SK-N-SH (cell line): Measurements from ENCODE around the gene WDR5B. TPM values are rescaled to one million over a fixed set of nuclear protein-coding genes. Genes with fewer than 3 reads are reported as not detected.

ENCODE experiments used
- CTCF ChIA-PET: fragments of 300-600, 350-600 bp; formaldehyde crosslinking; extraction: SDS; loops from one replicate; lab custom pipeline; 2021; lab: Yijun Ruan, JAX
- POLR2A ChIA-PET: fragments of 350-600 bp; sonication (Branson Sonifier 250); formaldehyde crosslinking; extraction: SDS; loops from one replicate; lab custom pipeline; 2020; ENCODE audit warnings: antibody characterized with exemption, inconsistent platforms; lab: Yijun Ruan, JAX
- DNase-seq: peaks from one replicate; pipeline ENCODE4 v3.0.0; 2012
- H2AFZ ChIP-seq: fragments of 200-600 bp; sonication (generic); 2 replicates; pipeline ENCODE4 v1.8.1; 2016; ENCODE audit warnings: antibody characterized with exemption, mild to moderate bottlenecking, low read depth
- H3F3A ChIP-seq: fragments of 200-600 bp; sonication (generic); replicated peaks from 2 replicates; pipeline ENCODE3; 2016; ENCODE audit warnings: antibody characterized with exemption, mild to moderate bottlenecking; ENCODE audit not compliant: insufficient read depth
- H3K27ac ChIP-seq, 2 experiments: fragments of 200-500 bp in 1 of 2; fragments of 200-600 bp in 1 of 2; sonication (Bioruptor generic) in 1 of 2; sonication (generic), shearing (Covaris generic) in 1 of 2; 2 replicates each; pipeline versions ENCODE4 v1.5.1 to v1.6.1; 2014 to 2016; ENCODE audit warnings: low read depth in 2 of 2, inconsistent platforms in 1 of 2, low read length in 1 of 2, mild to moderate bottlenecking in 1 of 2, mixed read lengths in 1 of 2
- H3K27me3 ChIP-seq: fragments of 200-600 bp; sonication (generic), shearing (Covaris generic); 2 replicates; pipeline ENCODE4 v1.6.1; 2016; ENCODE audit warnings: mixed run types; ENCODE audit not compliant: insufficient read depth
- H3K36me3 ChIP-seq, 2 experiments: fragments of 200-500 bp in 1 of 2; fragments of 200-600 bp in 1 of 2; sonication (Bioruptor generic) in 1 of 2; sonication (generic) in 1 of 2; replicated peaks in 1 of 2; 2 replicates each; pipeline versions ENCODE3 to v1.5.1; 2014 to 2016; ENCODE audit warnings: low read length in 1 of 2, mild to moderate bottlenecking in 1 of 2; ENCODE audit not compliant: insufficient read depth in 2 of 2, control insufficient read depth in 1 of 2
- H3K4me1 ChIP-seq, 2 experiments: fragments of 200-500 bp in 1 of 2; fragments of 200-600 bp in 1 of 2; sonication (Bioruptor generic) in 1 of 2; sonication (generic), shearing (Covaris generic) in 1 of 2; 2 replicates each; pipeline versions ENCODE4 v1.5.1 to v1.6.1; 2014 to 2016; ENCODE audit warnings: low read depth in 1 of 2, low read length in 1 of 2, mixed run types in 1 of 2; ENCODE audit not compliant: insufficient read depth in 2 of 2, control insufficient read depth in 1 of 2
- H3K4me2 ChIP-seq: fragments of 200-600 bp; sonication (generic), shearing (Covaris generic); 2 replicates; pipeline ENCODE4 v1.6.1; 2017; ENCODE audit warnings: mixed run types
- H3K4me3 ChIP-seq, 2 experiments: fragments of 200-500 bp in 1 of 2; fragments of 200-600 bp in 1 of 2; sonication (Bioruptor generic) in 1 of 2; sonication (generic), shearing (Covaris generic) in 1 of 2; 2 replicates each; pipeline versions ENCODE4 v1.5.1 to v1.8.1; 2014 to 2016; ENCODE audit warnings: low read depth in 2 of 2, inconsistent platforms in 1 of 2, low read length in 1 of 2, mild to moderate bottlenecking in 1 of 2, mixed read lengths in 1 of 2, moderate library complexity in 1 of 2
- H3K79me2 ChIP-seq: fragments of 200-600 bp; sonication (generic); 2 replicates; pipeline ENCODE4 v1.8.1; 2017; ENCODE audit warnings: mild to moderate bottlenecking; ENCODE audit not compliant: insufficient read depth
- H3K9ac ChIP-seq: fragments of 200-600 bp; sonication (generic); 2 replicates; pipeline ENCODE4 v1.6.1; 2017; ENCODE audit warnings: mixed run types
- H3K9me2 ChIP-seq: fragments of 200-600 bp; sonication (generic); 2 replicates; pipeline ENCODE4 v1.6.1; 2017; ENCODE audit warnings: mixed run types
- H3K9me3 ChIP-seq: fragments of 200-600 bp; sonication (generic); 2 replicates; pipeline ENCODE4 v1.6.1; 2017; ENCODE audit warnings: mixed run types, mild to moderate bottlenecking, moderate library complexity
- H4K20me1 ChIP-seq: fragments of 200-600 bp; sonication (generic); 2 replicates; pipeline ENCODE4 v1.6.1; 2017; ENCODE audit warnings: mild to moderate bottlenecking, mixed run types; ENCODE audit not compliant: insufficient read depth
- CHD2 ChIP-seq: fragments of 150-350 bp; IDR thresholded peaks from 2 replicates; pipeline ENCODE4 v1.6.1; 2018; ENCODE audit warnings: low read length; ENCODE audit not compliant: partially characterized antibody
- ELF1 ChIP-seq: IDR thresholded peaks from 2 replicates; pipeline ENCODE4 v1.4.0; 2012
- FOXJ3 ChIP-seq: sonication (generic); formaldehyde crosslinking; IDR thresholded peaks from 2 replicates; pipeline ENCODE4 v1.5.1; 2020; ENCODE audit warnings: mild to moderate bottlenecking, missing genetic modification reagents
- FOXM1 ChIP-seq: IDR thresholded peaks from 2 replicates; pipeline ENCODE4 v1.4.0; 2012; ENCODE audit warnings: low read depth, mild to moderate bottlenecking
- GABPA ChIP-seq: IDR thresholded peaks from 2 replicates; pipeline ENCODE4 v1.4.0; 2012; ENCODE audit warnings: low read depth, mild to moderate bottlenecking
- GATA2 ChIP-seq: sonication (generic); formaldehyde crosslinking; IDR thresholded peaks from 2 replicates; pipeline ENCODE4 v1.5.0; 2020; ENCODE audit warnings: mild to moderate bottlenecking, missing genetic modification reagents
- JUND ChIP-seq: IDR thresholded peaks from 2 replicates; pipeline ENCODE4 v1.4.0; 2012
- NFIC ChIP-seq: IDR thresholded peaks from 2 replicates; pipeline ENCODE4 v1.4.0; 2012; ENCODE audit warnings: borderline replicate concordance
- NRF1 ChIP-seq: IDR thresholded peaks from 2 replicates; pipeline ENCODE4 v1.6.1; 2012; ENCODE audit warnings: low read depth, mild to moderate bottlenecking, low read length
- POLR2AphosphoS5 ChIP-seq: IDR thresholded peaks from 2 replicates; pipeline ENCODE4 v1.6.1; 2012; ENCODE audit warnings: low read depth, low read length
- RAD21 ChIP-seq: IDR thresholded peaks from 2 replicates; pipeline ENCODE4 v1.6.1; 2012; ENCODE audit warnings: mild to moderate bottlenecking, low read length
- RCOR1 ChIP-seq: fragments of 150-350 bp; IDR thresholded peaks from 2 replicates; pipeline ENCODE4 v1.6.1; 2017; ENCODE audit warnings: antibody characterized with exemption, low read length
- RXRA ChIP-seq: IDR thresholded peaks from 2 replicates; pipeline ENCODE4 v1.4.0; 2012; ENCODE audit warnings: low read depth, mild to moderate bottlenecking, borderline replicate concordance
- SMC3 ChIP-seq: IDR thresholded peaks from 2 replicates; pipeline ENCODE4 v1.6.1; 2012; ENCODE audit warnings: low read depth, low read length, improper control_type of control experiment
- TAF1 ChIP-seq: IDR thresholded peaks from 2 replicates; pipeline ENCODE4 v1.6.1; 2012; ENCODE audit warnings: low read depth, mild to moderate bottlenecking, low read length, moderate library complexity, borderline replicate concordance
- TCF12 ChIP-seq: IDR thresholded peaks from 2 replicates; pipeline ENCODE4 v1.4.0; 2012
- TEAD4 ChIP-seq: IDR thresholded peaks from 2 replicates; pipeline ENCODE4 v1.4.0; 2012; ENCODE audit warnings: mild to moderate bottlenecking, borderline replicate concordance; ENCODE audit not compliant: insufficient read depth
- YY1 ChIP-seq: IDR thresholded peaks from 2 replicates; pipeline ENCODE4 v1.4.0; 2012; ENCODE audit warnings: low read depth, mild to moderate bottlenecking
- WGBS: methylation state at CpG from one replicate; pipeline ENCODE4 v1.1.6; 2017; ENCODE audit warnings: low lambda C conversion rate; 5-methylcytosine and 5-hydroxymethylcytosine counted together
- polyA plus RNA-seq, 3 experiments: library from polyadenylated mRNA; depleted of rRNA; stranded (reverse); fragments of >200 nt; gene quantifications; 2 replicates each; pipeline ENCODE4 v1.2.3, GENCODE V29; 2012
- TF ChIP-seq, protein P1 (sequence below): IDR thresholded peaks from 2 replicates; pipeline ENCODE4 v1.4.0; 2012; ENCODE audit warnings: low read depth, borderline replicate concordance
- TF ChIP-seq, protein P2 (sequence below): fragments of 150-350 bp; IDR thresholded peaks from 2 replicates; pipeline ENCODE4 v1.6.1; 2017; ENCODE audit warnings: antibody characterized with exemption, low read length, low read depth, borderline replicate concordance
- TF ChIP-seq, protein P3 (sequence below): IDR thresholded peaks from 2 replicates; pipeline ENCODE4; 2012

WDR5B gene
- polyA plus RNA-seq, 1 of the 3 experiments (the other 2 are of a cell fraction) = 2.2 TPM

DNA sequence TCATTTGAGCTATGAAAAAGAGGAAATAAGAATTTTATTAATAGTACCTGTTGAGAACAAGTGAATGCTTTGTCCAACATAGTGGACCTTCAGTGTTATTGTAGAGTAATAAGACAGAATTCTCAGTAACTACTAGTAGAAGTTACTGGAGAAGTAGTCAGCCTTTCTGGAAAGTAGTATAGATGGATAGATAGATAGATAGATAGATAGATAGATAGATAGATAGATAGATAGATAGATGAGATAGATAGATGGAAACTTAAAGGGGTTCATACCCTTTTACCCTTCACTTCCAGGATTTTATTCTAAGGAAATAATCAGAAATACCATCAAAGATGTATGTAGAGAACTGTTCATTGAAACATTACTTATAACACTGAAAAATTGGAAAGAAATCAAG lies 26.7 kb downstream of the WDR5B start (continued):
- TF ChIP-seq, protein P1, sequence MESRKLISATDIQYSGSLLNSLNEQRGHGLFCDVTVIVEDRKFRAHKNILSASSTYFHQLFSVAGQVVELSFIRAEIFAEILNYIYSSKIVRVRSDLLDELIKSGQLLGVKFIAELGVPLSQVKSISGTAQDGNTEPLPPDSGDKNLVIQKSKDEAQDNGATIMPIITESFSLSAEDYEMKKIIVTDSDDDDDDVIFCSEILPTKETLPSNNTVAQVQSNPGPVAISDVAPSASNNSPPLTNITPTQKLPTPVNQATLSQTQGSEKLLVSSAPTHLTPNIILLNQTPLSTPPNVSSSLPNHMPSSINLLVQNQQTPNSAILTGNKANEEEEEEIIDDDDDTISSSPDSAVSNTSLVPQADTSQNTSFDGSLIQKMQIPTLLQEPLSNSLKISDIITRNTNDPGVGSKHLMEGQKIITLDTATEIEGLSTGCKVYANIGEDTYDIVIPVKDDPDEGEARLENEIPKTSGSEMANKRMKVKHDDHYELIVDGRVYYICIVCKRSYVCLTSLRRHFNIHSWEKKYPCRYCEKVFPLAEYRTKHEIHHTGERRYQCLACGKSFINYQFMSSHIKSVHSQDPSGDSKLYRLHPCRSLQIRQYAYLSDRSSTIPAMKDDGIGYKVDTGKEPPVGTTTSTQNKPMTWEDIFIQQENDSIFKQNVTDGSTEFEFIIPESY = no peak
- TF ChIP-seq NRF1 (no peak), FOXJ3 (CRISPR knock-in tag) (no peak), RAD21 (no peak), FOXM1 (no peak), YY1 (no peak), GATA2 (CRISPR knock-in tag) (no peak)
- TF ChIP-seq, protein P2, sequence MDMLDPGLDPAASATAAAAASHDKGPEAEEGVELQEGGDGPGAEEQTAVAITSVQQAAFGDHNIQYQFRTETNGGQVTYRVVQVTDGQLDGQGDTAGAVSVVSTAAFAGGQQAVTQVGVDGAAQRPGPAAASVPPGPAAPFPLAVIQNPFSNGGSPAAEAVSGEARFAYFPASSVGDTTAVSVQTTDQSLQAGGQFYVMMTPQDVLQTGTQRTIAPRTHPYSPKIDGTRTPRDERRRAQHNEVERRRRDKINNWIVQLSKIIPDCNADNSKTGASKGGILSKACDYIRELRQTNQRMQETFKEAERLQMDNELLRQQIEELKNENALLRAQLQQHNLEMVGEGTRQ = no peak

DNA sequence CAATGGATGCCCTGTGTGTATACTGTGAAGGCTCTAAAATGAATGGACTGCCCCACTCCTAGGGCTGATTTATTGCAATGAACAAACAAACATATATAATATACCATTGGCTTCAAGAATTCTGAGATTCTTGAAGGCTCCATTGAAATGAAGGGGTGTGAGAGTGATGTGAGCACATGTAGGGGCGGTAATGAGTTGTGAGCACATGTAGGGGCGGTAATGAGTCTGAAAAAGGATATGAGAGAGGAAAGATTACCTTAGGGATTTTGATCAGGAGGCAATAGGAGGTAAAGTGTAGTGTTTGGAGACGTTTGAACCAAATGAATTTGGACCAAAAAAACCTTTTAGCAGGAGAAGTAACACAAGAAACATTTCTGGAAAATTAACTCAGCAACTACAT lies 28.2 kb downstream of the WDR5B start:
- Histone ChIP-seq H3K9me3 (no peaks in the 10 kb centered on the region), H3K9me2 (no peaks in the 10 kb centered on the region), H3K9ac (no peak overlapping the region), H3K4me1 (peaks cover 2 to 5% of the 10 kb centered on the region in 2 experiments; a peak in 3 of 4 replicates), H3F3A (peaks cover 6% of the 10 kb centered on the region), H3K27me3 (no peaks in the 10 kb centered on the region), H3K27ac (no peak overlapping the region), H3K79me2 (peaks cover 8% of the 10 kb centered on the region), H3K36me3 (peaks cover 0 to 2% of the 10 kb centered on the region in 2 experiments), H3K4me3 (no peak overlapping the region), H3K4me2 (no peak overlapping the region), H4K20me1 (no peaks in the 10 kb centered on the region), H2AFZ (no peak overlapping the region)
- WGBS = 86% methylated on average over 3 of the region's 3 CpGs
- TF ChIP-seq, protein P3, sequence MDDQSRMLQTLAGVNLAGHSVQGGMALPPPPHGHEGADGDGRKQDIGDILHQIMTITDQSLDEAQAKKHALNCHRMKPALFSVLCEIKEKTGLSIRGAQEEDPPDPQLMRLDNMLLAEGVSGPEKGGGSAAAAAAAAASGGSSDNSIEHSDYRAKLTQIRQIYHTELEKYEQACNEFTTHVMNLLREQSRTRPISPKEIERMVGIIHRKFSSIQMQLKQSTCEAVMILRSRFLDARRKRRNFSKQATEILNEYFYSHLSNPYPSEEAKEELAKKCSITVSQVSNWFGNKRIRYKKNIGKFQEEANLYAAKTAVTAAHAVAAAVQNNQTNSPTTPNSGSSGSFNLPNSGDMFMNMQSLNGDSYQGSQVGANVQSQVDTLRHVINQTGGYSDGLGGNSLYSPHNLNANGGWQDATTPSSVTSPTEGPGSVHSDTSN = no peak
- TF ChIP-seq NRF1 (no peak), TCF12 (no peak), TAF1 (no peak), YY1 (no peak), POLR2AphosphoS5 (no peak), JUND (no peak), ELF1 (no peak), TEAD4 (no peak), GABPA (no peak), NFIC (no peak), SMC3 (no peak), RXRA (no peak), CHD2 (no peak), RCOR1 (no peak)
- TF ChIP-seq, protein P2 = no peak
- DNase-seq = no peak
- ChIA-PET POLR2A (no interaction called here), CTCF (no interaction called here)
